ENCODE measurements around the gene MYO9B.
"Not testable (repeated sequence)": the region's sequence is repeated elsewhere in the genome, so short reads cannot be mapped to it uniquely, and the experiment has no call there.

Gene MYO9B

GRCh38 chr19:17105556-17105955, 30.0 kb downstream of the MYO9B start:
- Histone ChIP-seq H3K4me3 (ENCODE audit: low read length, poor library complexity, severe bottlenecking) (no peak overlapping the region), H2AFZ (ENCODE audit: low read length) (no peak overlapping the region), H3K27me3 (ENCODE audit: insufficient read depth, low read length, poor library complexity, severe bottlenecking) (no peaks in the 10 kb centered on the region), H3K4me2 (ENCODE audit: low read depth, low read length, poor library complexity, severe bottlenecking) (no peak overlapping the region), H3K9ac (ENCODE audit: low read depth, low read length, poor library complexity, severe bottlenecking) (no peak overlapping the region), H3F3A (ENCODE audit: low read depth) (no peaks in the 10 kb centered on the region), H3K9me2 (replicated peaks; ENCODE audit: low read depth, low read length) (no peaks in the 10 kb centered on the region), H3K4me1 (ENCODE audit: insufficient read depth, low read length, poor library complexity, severe bottlenecking) (no peaks in the 10 kb centered on the region), H4K20me1 (ENCODE audit: insufficient read depth, low read length, poor library complexity, severe bottlenecking) (peaks cover 17% of the 10 kb centered on the region), H3K79me2 (ENCODE audit: insufficient read depth, low read length) (peaks cover 66% of the 10 kb centered on the region; the same call in 1 of the 2 replicates), H3K9me3 (ENCODE audit: insufficient read depth, low read depth, low read length) (0 out of 2 replicates have a peak, but pooled peaks cover 3% of the 10 kb centered on the region), H3K36me3 (ENCODE audit: insufficient read depth, low read length) (peaks cover 67% of the 10 kb centered on the region)
- TF ChIP-seq CTCF (conservative IDR thresholded peaks at IDR 0.05; ENCODE audit: low read length), result no peak
- TF ChIP-seq EZH2phosphoT487 (IDR thresholded peaks at IDR 0.05; ENCODE audit: borderline replicate concordance), result no peak

- H3K9me3 ChIP-seq (ENCODE audit: insufficient read depth, low read depth, low read length); H3K4me3 ChIP-seq (ENCODE audit: low read length, poor library complexity, severe bottlenecking); H3K9ac ChIP-seq (ENCODE audit: low read depth, low read length, poor library complexity, severe bottlenecking); H3K4me2 ChIP-seq (ENCODE audit: low read depth, low read length, poor library complexity, severe bottlenecking); H2AFZ ChIP-seq (ENCODE audit: low read length); H3K27me3 ChIP-seq (ENCODE audit: insufficient read depth, low read length, poor library complexity, severe bottlenecking); H3K4me1 ChIP-seq (ENCODE audit: insufficient read depth, low read length, poor library complexity, severe bottlenecking); H3K9me2 ChIP-seq (replicated peaks; ENCODE audit: low read depth, low read length); H3F3A ChIP-seq (ENCODE audit: low read depth): not testable (repeated sequence)
- Histone ChIP-seq H3K79me2 (ENCODE audit: insufficient read depth, low read length) (peaks cover 58% of the 10 kb centered on the region; the same call in 1 of the 2 replicates), H3K36me3 (ENCODE audit: insufficient read depth, low read length) (peaks cover 67% of the 10 kb centered on the region), H4K20me1 (ENCODE audit: insufficient read depth, low read length, poor library complexity, severe bottlenecking) (peaks cover 14% of the 10 kb centered on the region)
These were observed 31.4 kb downstream of the MYO9B start for GRCh38 chr19:17106964-17107363.

- peaks cover 19% of the 10 kb centered on the region for H4K20me1 ChIP-seq (ENCODE audit: insufficient read depth, low read length, poor library complexity, severe bottlenecking)
- H3K79me2 ChIP-seq (ENCODE audit: insufficient read depth, low read length), result peaks cover 54% of the 10 kb centered on the region; the same call in 1 of the 2 replicates
- H3K9me2 ChIP-seq (replicated peaks; ENCODE audit: low read depth, low read length), result no peaks in the 10 kb centered on the region
- no peaks in the 10 kb centered on the region for H3K27me3 ChIP-seq (ENCODE audit: insufficient read depth, low read length, poor library complexity, severe bottlenecking)
- H3K4me2 ChIP-seq (ENCODE audit: low read depth, low read length, poor library complexity, severe bottlenecking), result no peak overlapping the region
- peaks cover 60% of the 10 kb centered on the region for H3K36me3 ChIP-seq (ENCODE audit: insufficient read depth, low read length)
- no peak overlapping the region for H3K4me3 ChIP-seq (ENCODE audit: low read length, poor library complexity, severe bottlenecking)
- no peaks in the 10 kb centered on the region for H3F3A ChIP-seq (ENCODE audit: low read depth)
- no peak overlapping the region for H2AFZ ChIP-seq (ENCODE audit: low read length)
- H3K9me3 ChIP-seq (ENCODE audit: insufficient read depth, low read depth, low read length), result 0 out of 2 replicates have a peak, but pooled peaks cover 3% of the 10 kb centered on the region
- no peaks in the 10 kb centered on the region for H3K4me1 ChIP-seq (ENCODE audit: insufficient read depth, low read length, poor library complexity, severe bottlenecking)
- no peak overlapping the region for H3K9ac ChIP-seq (ENCODE audit: low read depth, low read length, poor library complexity, severe bottlenecking)
- TF ChIP-seq EZH2phosphoT487 (IDR thresholded peaks at IDR 0.05; ENCODE audit: borderline replicate concordance) (no peak), CTCF (conservative IDR thresholded peaks at IDR 0.05; ENCODE audit: low read length) (no peak)
These were observed 32.2 kb downstream of the MYO9B start for GRCh38 chr19:17107546-17108452.
